OCI-LY1 (cell line): ENCODE measurements around the gene PTPRD.

Experiments used
- H2AFZ ChIP-seq: fragments of 200-600 bp; sonication (generic), shearing (Covaris generic); 2 replicates; pipeline ENCODE4 v1.6.0; 2014; ENCODE audit warnings: antibody characterized with exemption, mild to moderate bottlenecking, low read length
- H3F3A ChIP-seq: fragments of 200-600 bp; sonication (generic), shearing (Covaris generic); 2 replicates; pipeline ENCODE4 v1.6.0; 2014; ENCODE audit warnings: mild to moderate bottlenecking, antibody characterized with exemption, low read length, moderate library complexity; ENCODE audit not compliant: insufficient read depth
- H3K27ac ChIP-seq: fragments of 200-600 bp; sonication (generic); 2 replicates; pipeline ENCODE4 v1.5.1; 2014; ENCODE audit warnings: low read length, mixed run types, mild to moderate bottlenecking, low read depth; ENCODE audit not compliant: poor library complexity, severe bottlenecking
- H3K27me3 ChIP-seq: fragments of 200-600 bp; sonication (generic); 2 replicates; pipeline ENCODE4 v1.6.0; 2014; ENCODE audit warnings: antibody characterized with exemption, mild to moderate bottlenecking, low read length, moderate library complexity; ENCODE audit not compliant: insufficient read depth
- H3K36me3 ChIP-seq: fragments of 200-600 bp; sonication (generic); 2 replicates; pipeline ENCODE4 v1.6.1; 2014; ENCODE audit warnings: mild to moderate bottlenecking, antibody characterized with exemption, low read length, moderate library complexity, mixed read lengths; ENCODE audit not compliant: insufficient read depth
- H3K4me1 ChIP-seq: fragments of 200-600 bp; sonication (generic); 2 replicates; pipeline ENCODE4 v1.5.1; 2014; ENCODE audit warnings: mild to moderate bottlenecking, low read length, moderate library complexity; ENCODE audit not compliant: insufficient read depth, severe bottlenecking
- H3K4me2 ChIP-seq: fragments of 200-600 bp; sonication (generic), shearing (Covaris generic); 2 replicates; pipeline ENCODE4 v1.6.1; 2014; ENCODE audit warnings: low read length
- H3K4me3 ChIP-seq: fragments of 200-600 bp; sonication (generic); 2 replicates; pipeline ENCODE4 v1.5.1; 2014; ENCODE audit warnings: low read length, low read depth, mild to moderate bottlenecking, mixed read lengths; ENCODE audit not compliant: poor library complexity, severe bottlenecking
- H3K79me2 ChIP-seq: fragments of 200-600 bp; shearing (Covaris generic); 2 replicates; pipeline ENCODE4 v1.6.1; 2016; ENCODE audit warnings: mixed run types, low read length, mixed read lengths; ENCODE audit not compliant: insufficient read depth
- H3K9ac ChIP-seq: fragments of 200-600 bp; sonication (generic), shearing (Covaris generic); 2 replicates; pipeline ENCODE4 v1.6.1; 2014; ENCODE audit warnings: mild to moderate bottlenecking, low read length, mixed read lengths
- H3K9me2 ChIP-seq: fragments of 200-600 bp; sonication (generic), shearing (Covaris generic); 2 replicates; pipeline ENCODE4 v1.6.1; 2014; ENCODE audit warnings: low read depth, mild to moderate bottlenecking, low read length, mixed read lengths
- H3K9me3 ChIP-seq: fragments of 200-600 bp; shearing (Covaris generic); 2 replicates; pipeline ENCODE4 v1.6.1; 2014; ENCODE audit warnings: low read length, mixed read lengths
- H4K20me1 ChIP-seq: fragments of 200-600 bp; sonication (generic), shearing (Covaris generic); 2 replicates; pipeline ENCODE4 v1.6.0; 2016; ENCODE audit warnings: mild to moderate bottlenecking, low read length; ENCODE audit not compliant: insufficient read depth
- EZH2 ChIP-seq: fragments of 200-600 bp; sonication (generic), shearing (Covaris generic); IDR thresholded peaks from 2 replicates; pipeline ENCODE4 v1.8.0; 2017; ENCODE audit warnings: borderline replicate concordance, mixed run types, mild to moderate bottlenecking, antibody characterized with exemption, low read length, moderate library complexity, mixed read lengths
- TF ChIP-seq, protein P1 (sequence below): fragments of 200-600 bp; sonication (generic), shearing (Covaris generic); IDR thresholded peaks from 2 replicates; pipeline ENCODE4 v1.5.1; 2017; ENCODE audit warnings: mild to moderate bottlenecking, antibody characterized with exemption, low read length, moderate library complexity, mixed read lengths

The PTPRD gene

GRCh38 chr9:8863069-8863468 lies 1749.7 kb downstream of the PTPRD start:
- Histone ChIP-seq H3K36me3 (no peaks in the 10 kb centered on the region), H3K27ac (no peak overlapping the region), H2AFZ (no peak overlapping the region), H3K27me3 (no peaks in the 10 kb centered on the region), H3K79me2 (no peaks in the 10 kb centered on the region), H3K4me3 (no peak overlapping the region), H3K9me2 (no peaks in the 10 kb centered on the region), H3K9ac (no peak overlapping the region), H3K9me3 (no peaks in the 10 kb centered on the region), H4K20me1 (no peaks in the 10 kb centered on the region), H3K4me2 (no peak overlapping the region), H3K4me1 (no peaks in the 10 kb centered on the region), H3F3A (no peaks in the 10 kb centered on the region)
- no peak for TF ChIP-seq EZH2
- TF ChIP-seq, protein P1, sequence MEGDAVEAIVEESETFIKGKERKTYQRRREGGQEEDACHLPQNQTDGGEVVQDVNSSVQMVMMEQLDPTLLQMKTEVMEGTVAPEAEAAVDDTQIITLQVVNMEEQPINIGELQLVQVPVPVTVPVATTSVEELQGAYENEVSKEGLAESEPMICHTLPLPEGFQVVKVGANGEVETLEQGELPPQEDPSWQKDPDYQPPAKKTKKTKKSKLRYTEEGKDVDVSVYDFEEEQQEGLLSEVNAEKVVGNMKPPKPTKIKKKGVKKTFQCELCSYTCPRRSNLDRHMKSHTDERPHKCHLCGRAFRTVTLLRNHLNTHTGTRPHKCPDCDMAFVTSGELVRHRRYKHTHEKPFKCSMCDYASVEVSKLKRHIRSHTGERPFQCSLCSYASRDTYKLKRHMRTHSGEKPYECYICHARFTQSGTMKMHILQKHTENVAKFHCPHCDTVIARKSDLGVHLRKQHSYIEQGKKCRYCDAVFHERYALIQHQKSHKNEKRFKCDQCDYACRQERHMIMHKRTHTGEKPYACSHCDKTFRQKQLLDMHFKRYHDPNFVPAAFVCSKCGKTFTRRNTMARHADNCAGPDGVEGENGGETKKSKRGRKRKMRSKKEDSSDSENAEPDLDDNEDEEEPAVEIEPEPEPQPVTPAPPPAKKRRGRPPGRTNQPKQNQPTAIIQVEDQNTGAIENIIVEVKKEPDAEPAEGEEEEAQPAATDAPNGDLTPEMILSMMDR = no peak

DNA sequence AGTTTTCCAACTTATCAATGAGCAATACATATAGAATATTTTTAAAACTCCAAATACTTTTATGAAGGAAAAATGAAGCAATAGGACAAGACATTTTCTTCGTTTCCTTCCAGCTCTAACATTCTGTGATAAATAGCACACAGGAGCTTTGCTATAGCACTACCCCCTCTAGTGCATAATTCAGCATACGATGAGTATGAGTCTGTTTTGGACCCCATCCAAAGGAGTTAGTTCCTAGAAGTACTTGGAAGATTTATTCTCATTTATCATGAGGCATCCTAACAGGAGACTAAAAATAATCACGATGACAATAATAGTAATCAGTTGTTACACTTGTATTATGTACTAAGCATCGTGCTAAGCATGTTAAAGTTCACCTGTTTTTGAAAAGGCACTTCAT lies 1751.9 kb downstream of the PTPRD start:
- Histone ChIP-seq H3K9me2 (no peaks in the 10 kb centered on the region), H3K79me2 (no peaks in the 10 kb centered on the region), H3K9ac (no peak overlapping the region), H2AFZ (no peak overlapping the region), H3K4me2 (no peak overlapping the region), H3F3A (no peaks in the 10 kb centered on the region), H3K27ac (no peak overlapping the region), H3K36me3 (no peaks in the 10 kb centered on the region), H3K27me3 (no peaks in the 10 kb centered on the region), H3K9me3 (no peaks in the 10 kb centered on the region), H4K20me1 (no peaks in the 10 kb centered on the region), H3K4me3 (no peak overlapping the region), H3K4me1 (no peaks in the 10 kb centered on the region)
- no peak for TF ChIP-seq EZH2
- TF ChIP-seq, protein P1 = no peak

DNA sequence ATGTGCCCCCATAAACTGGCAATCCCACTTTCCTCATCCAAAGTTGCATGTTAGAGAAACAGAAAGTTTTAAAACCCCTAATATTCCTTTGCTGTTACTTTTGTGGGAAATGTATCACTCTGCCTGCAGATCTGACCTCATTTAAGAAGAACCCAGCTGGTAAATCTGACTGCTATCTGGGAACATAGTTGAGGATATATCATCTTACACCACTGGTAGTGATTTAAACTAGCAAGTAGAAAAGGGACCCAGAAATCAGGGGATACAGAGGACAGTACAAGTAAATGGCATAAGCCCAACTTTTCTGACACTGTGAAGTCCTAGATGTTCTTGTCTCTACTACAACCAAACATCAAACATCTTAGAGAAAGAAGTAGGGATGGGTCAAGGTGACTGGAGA lies 1752.7 kb downstream of the PTPRD start:
- Histone ChIP-seq H3K27me3 (no peaks in the 10 kb centered on the region), H3K4me3 (no peak overlapping the region), H3K9me3 (no peaks in the 10 kb centered on the region), H3K9ac (no peak overlapping the region), H3K27ac (no peak overlapping the region), H3K79me2 (no peaks in the 10 kb centered on the region), H3K9me2 (no peaks in the 10 kb centered on the region), H3K4me2 (no peak overlapping the region), H3F3A (no peaks in the 10 kb centered on the region), H3K36me3 (no peaks in the 10 kb centered on the region), H2AFZ (no peak overlapping the region), H3K4me1 (no peaks in the 10 kb centered on the region), H4K20me1 (no peaks in the 10 kb centered on the region)
- TF ChIP-seq, protein P1 = no peak
- no peak for TF ChIP-seq EZH2
